DMS79 (cell line): Measurements from ENCODE around the gene EIF6.
"Not testable (repeated sequence)": the region's sequence is repeated elsewhere in the genome, so short reads cannot be mapped to it uniquely, and the experiment has no call there.

Experiments used
- DNase-seq: peaks from one replicate; lab custom pipeline; 2025; lab: John Stamatoyannopoulos, UW

Gene EIF6

DNA sequence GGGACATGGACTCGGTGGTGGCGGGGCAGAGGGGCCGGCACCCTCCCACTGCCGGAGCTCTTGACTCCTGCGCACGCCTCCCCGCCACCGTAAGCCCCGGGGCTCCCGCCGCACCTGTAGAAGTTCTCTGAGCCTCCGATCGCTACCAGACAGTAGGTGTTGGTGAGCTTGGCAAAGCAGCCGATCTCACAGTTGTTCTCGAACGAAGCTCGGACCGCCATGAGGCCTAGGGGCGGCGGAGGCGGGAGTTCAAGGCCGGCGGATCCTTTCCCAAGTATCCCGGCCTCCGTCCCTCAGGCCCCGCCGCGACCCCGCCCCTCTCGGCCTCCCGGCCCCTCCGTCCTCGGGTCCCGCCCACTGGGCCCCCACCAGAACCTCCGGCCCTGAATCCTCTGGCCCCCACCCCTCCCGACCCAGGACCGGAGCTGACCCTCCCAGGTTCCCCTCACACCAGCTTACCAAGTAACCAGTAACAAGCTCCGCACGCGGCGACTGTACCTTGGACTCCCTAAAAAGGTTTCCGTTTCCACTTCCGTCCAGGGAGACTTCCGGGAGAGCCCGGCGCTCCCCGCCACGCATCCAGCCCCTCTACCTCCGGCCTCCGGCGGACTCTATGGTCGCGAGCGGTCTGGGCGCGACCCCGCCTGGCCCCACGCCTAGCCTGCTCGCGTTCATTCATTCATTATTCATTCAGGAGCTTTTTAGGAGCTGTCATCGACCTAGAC, at the start of gene EIF6:
Gene EIF6 (minus strand): TSS at position 506 of the 725 bp plus-strand sequence. CDS start 285 bp downstream, at position 221.
- DNase-seq: peak; percentile 73

DNA sequence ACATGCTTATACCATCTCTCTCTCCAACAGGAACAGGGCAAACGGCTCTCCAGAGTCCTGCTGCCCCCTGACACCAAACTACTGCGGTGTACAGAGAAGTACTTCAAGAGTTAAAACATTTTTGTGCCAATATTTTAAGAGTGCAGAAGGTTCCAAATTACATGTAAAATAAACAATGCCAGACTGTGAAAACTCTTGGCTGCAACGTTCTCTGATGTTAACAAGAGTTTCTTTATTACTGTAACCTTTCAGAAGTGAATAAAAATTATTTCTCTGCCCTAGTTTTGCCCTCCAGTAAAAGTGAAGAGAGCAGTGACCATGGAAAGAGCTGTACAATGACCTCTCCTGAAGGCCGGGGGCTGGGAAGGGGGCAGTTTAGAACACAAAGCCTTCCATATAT, 49.0 kb upstream of the EIF6 start:
- no peak for DNase-seq

DNA sequence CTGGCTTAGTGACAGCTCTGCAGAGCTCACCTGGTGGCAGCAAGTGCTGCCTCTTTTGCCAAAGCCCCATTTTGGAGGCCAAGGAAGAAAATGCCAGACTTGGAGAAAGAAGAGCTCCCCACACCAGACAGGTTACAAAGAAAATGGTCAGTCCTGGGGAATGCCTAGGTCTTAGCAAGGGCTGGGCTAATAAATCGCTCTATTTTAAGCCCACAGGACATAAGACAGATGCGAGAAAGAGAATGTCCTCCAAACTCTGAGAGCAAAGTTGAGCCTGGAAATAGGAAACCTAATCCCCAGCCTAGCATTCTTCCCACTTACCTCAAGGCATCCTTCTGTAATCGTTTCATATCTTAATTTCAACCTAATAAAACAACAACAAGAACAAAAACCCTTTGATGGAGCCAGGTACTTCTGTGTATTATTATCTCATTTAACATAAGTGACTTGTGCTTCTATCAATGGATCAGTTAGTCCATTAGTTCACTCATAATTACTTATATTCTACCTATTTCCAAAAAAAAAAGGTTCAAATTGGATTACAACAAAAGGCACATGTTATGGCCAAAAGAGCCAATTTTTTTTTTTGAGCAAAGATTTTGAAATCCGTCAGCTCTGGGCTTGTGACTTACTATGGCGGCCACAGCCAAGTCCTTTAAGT, 48.1 kb upstream of the EIF6 start:
- no peak for DNase-seq

DNA sequence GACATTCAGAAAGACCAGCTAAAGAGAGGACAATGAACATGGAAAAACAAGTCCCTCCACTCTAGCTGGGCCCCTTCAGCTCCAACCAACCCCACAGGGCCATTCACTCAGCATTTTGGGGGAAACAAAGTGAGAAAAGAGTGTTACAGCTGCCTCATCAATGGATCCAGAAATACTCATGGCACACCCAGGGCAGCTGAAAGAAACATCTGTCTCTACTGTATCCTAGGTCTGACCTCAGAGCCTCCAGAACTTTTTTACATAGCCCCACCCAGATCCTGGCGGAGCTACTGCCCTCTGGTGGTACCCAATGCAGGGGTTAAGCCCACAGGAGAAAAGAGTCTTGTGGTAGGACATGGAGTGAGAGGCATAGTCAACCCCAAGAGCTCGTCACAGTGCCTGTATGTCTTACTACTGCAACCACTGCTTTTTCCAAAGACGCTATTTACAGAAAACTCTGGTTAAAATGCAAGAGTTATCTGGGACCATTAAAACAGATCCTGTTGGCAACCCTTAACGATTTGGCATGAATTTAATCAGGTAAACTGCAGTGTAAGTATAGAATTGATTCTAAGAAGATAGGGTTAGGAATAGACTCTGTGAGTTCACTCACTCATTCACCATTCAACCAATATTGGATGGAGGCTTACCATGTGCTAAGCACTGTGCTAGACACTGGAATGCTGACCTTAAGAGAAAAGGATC, 45.0 kb upstream of the EIF6 start:
- DNase-seq: no peak

DNA sequence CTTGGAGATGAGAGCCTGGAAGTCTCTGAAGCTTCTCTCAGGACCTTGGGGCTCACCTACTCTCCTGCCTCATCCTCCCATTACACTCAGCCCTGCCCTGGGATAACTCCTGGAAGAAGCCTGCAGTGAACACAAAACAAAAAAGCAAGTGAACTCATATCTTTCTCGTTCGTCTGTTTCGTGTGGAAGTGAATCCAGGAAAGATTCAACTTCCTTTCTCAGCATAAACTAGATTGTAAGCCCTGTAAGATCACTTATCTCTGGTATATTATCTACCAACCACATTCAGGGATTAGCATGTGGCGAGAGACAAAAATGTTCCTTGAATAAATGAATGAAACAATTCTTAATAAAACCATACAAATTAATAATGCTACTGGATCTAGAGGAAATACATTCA, 44.1 kb upstream of the EIF6 start:
- no peak for DNase-seq

DNA sequence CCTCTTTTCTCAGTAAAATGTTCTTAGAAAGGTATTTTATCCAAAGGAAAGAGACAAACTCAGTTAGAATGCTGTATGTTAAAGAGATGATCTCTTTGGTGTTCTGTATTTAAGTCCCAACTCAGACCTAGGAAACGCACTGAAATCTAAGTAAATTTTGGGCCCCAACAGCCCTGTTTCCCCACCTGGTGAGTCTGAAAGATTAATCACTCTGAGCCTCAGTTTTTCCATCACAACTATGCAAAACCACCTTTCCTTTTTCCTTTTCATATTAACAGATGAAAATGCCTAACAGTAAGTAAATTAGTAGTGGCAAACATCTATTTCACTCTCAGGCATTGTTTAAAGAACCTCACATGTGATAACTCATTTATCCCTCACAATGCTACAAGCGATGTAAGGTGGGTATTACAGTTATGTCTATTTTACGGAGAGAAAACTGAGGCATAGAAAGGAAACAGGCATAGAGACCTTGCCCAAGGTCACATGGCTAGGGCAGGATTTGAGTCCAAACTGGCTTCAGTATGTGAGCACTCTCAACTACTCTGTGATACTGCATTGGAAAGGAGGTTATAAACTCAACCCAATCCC, 43.6 kb upstream of the EIF6 start:
- DNase-seq: no peak

DNA sequence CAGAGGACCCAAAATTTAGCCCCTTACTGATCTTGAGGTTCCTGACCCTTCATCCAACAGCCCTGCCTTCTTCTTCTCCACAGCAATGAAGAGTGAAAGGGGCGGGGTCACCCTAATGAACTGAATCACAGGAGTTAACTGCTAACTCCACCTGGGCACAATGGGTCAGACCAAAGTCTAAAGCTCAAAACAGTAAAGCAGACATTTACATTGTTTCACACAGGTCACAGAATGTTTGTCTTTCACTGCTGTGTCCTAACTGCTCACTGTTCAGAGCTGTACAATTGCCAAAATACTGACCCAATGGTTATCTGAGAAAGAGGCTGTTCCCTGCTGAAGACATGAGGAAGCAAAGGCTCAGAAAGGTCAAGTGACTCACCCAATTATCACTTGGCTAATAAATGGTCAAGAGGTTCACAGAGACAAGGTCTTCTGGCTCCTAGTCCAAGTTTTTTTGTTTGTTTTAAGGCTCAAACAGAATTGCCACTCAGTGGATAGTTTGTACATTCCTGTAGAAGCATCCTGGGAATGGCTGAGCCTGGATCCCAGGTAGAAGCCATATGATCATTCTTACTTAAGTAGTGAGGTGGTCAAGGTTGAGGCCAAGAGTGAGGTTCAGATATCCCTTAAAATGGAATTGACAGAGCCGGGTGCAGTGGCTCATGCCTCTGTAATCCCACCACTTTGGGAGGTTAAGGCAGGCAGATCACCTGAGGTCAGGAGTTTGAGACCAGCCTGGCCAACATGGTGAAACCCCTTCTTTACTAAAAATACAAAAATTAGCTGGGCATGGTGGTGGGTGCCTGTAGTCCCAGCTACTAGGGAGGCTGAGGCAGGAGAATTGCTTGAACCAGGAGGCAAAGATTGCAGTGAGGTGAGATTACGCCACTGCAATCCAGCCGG, 42.8 kb upstream of the EIF6 start:
- no peak for DNase-seq

DNA sequence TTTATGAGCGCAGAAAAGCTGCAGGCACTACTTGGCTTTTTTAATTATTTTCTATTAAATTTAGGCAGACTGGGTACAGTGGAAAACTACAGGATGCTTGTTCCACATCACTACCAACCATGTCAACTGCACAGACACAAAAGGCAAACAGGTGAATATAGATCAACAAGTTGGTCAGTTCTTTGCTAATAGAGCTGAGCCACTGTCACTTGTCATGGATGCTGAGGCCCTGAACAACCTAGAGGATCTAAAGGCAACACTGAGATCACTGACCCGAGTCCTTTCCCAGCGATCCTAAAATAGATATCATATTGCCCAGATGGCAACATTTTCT, 42.1 kb upstream of the EIF6 start:
- DNase-seq: no peak

DNA sequence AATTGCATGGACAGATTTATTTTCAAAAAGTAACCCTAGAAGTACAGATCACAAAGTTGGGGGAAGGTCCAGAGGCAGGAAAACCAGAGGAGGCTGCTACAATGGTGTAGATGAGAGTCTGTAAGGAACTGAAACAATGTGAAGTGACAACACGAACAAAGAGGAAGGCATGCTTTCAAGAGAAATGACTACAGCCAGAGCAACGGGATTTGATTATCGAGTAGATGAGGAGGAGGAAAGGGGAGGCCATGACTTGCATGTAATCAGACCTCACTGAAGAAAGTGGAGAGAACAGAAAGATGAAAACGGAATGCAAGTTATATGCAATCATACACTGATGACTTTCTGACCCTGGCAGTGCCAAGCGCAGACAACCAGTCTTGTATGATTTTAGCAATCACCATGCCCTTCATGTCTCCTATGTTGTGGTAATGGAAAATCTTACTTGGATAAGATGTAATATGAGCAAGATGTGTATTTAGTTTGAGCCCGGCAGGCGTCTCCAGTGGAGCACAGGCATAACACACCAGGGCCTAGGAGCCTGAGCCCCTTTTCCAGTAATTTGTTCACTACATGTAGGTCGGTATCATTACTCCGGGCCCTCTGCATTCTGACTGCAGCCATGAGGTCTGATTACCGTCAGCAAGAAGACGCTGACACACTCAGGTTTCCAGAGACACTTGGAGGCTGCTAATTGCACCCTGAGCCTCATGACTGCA, 41.6 kb upstream of the EIF6 start:
- no peak for DNase-seq

DNA sequence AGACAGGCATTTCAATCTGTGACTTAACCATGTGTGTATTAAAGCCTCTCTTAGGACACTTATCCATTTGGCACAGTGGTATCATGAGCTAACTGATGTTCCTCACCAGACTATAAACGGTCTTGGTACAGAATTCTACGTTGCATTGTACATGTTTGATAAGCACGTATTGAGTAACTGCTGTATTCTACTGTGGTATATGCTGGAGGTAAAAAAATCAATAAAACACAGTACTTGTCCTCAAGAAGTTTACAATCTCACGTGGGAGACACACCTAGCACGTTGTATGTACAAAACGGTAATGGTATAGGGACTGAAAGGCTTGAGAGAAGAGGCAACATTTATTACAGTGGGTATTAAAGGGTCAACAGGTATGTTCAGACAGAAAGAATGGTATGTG, 40.8 kb upstream of the EIF6 start:
- no peak for DNase-seq

DNA sequence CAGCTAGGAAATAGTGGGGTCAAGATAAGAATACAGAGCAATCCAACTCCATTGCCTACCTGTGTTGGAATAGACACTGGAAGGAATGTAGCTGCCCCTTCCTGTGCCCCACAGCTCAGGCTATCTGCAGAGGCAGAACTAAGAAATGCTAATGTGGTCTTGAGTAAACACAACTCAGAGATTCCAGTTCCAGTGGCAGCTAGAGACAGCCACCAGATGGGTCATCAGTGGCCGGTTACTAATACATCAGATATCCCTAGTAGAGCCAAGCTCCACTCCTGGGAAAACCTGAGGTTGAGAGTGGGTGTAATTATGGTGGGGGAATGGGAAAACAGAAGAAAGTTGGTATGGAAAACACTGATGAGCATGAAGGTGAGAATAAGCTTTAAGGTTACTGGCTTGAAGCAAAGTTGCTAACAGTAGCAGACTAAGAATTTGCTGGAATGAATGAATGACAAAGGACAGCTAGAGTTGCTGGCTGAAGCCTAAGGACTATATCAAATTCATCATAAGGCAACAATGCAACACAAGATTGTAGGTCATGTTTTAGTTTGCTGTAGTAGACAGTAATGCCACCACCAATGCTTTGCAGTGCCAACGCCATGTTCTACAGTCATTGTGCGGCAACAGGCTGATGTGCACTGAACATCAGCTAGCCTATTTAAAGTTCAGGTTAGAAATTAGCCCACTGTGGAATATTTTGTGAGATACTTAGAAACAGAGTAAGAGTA, 36.0 kb upstream of the EIF6 start:
- DNase-seq: no peak

DNA sequence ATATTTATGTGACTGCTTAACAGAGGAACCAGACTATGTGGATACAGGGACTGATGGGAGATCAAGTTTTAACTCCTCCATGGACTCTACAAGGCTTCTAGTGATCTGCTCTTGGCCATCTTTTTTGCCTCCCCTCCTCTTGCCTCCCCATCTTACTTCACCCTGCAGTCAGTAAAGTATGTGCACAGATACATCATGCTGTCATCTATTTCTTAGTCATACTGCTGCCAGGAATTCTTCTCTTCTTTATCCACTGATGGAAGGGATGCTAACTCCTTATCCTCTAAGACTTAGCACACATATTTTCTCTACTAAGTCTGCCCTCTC, 35.3 kb upstream of the EIF6 start:
- DNase-seq: no peak

DNA sequence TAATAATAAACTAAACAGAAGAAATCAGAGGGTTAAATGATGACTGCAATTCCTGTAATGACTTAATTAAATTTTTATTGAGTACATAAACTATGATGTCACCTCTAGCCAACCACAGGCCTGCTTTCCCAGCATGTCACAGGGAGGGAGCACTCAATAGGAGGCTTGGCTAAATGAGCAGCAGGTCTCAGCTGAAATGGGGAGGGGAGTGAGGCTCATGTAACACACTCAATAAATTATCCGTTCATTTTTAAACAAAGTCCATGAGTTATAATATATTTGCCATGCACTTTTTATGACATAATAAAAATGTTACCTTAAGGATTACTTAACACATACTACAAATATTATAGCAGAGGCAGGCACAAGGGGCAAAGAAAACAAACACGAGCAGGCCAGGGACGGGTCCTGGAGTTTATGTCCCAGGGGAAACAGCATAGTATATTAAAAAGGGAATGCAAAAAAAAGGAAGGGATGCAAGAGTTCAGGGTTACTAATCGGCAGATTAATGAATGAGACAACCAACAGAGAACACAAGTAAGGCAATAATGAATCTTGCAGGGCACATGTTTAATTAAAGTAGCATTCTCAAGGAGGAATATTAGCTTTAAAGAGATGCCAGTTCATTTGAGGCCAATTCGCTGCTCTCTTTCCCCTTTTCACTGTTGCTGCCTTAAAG, 34.8 kb upstream of the EIF6 start:
- DNase-seq: no peak

DNA sequence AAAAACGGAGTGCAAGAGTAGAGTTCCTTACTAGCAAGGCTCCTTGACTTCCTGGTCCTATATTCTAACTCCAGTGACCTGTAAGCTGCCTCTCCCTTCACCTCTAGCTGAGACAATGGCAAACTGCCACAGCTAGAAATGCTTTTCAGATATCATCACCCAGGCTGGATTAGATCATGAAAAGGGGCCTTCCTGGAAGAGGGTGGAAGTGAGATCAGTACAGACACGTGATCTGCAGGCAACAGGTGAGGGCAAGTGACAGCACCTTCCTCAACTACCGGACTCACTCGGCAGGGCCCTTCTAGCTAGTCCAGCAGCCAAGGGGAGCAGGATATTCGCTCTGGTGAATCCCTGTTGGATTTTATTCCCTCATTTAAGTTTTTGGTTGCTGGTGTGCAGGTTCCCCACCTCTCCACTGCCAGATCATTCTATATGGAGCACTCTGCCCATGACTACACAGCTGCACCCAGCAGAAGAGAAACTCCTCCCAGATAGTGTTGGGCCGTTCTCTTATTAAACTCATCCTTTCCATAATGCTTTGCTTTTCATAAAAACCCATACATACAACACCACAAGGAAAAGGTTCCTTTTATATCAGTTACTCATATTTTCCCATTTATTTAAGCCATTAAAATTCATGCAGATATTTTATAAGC, 34.1 kb upstream of the EIF6 start:
- DNase-seq: no peak

DNA sequence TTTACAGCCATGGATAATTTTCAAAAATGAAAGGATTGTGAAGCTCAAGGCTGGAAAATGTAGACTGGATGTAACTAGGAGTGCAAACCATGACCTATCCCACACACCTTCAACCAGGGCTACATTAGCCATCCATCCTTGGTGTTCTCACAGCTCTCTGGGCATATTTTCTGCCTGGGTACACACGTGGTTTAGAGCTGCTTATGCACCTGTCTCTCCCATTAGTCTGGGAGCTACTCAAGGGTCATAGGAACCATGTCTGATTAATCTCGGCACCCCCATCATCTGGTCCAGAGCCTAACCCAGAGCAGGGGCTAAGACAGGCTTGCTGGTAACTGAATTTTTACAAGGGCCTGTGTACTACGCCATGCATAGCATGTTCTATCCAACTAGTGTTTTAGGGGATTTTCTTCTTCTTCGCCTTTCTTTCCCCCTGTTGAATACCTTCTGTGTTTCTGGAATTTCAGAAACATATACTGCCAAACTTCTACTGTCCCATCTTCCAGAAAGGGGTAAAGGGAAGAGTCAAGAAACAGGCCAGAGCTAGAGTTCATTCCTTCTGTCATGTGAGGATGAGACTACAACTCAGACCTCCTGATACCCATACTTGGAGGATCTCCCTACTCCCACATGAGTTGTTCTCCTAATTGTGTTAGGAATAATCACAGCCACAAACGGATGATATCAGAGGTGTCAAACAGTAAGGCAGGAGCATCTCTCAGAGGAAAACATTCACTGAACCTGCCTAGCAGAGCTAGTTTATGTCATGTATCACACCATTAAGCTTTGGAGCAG, 33.0 kb upstream of the EIF6 start:
- no peak for DNase-seq

DNA sequence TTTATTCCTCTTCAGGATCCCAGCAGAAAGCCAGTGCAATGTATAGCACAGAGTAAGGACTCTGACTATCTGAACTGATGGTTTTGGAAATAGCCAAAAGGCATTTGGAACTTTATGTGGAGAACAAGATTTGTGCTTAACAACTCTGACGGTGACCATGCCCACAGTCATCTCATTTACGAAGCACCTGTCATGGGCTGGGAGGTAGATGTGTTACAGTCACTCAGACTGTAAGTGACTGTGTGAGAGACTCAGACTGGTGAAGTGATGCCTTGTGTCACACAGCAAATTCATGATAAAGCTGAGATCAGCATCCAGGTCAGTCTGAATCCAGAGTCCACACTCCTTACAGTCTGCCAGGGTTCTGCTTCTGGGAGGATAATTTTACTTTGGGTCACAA, 31.5 kb upstream of the EIF6 start:
- DNase-seq: no peak

DNA sequence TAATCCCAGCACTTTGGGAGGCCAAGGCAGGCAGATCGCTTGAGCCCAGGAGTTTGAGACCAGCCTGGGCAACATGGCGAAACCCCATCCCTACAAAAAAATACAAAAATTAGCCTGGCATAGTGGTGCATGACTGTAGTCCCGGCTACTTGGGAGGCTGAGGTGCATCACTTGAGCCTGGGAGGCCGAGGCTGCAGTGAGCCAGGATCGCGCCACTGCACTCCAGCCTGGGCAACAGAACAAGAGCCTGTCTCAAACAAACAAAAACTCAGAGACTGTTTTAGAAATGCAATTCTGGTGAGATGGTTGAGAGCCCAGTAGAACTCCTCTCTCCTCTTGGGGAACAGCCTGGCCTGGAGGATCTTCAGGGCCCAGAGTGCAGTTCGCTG, 31.1 kb upstream of the EIF6 start:
- not testable (repeated sequence) for DNase-seq

DNA sequence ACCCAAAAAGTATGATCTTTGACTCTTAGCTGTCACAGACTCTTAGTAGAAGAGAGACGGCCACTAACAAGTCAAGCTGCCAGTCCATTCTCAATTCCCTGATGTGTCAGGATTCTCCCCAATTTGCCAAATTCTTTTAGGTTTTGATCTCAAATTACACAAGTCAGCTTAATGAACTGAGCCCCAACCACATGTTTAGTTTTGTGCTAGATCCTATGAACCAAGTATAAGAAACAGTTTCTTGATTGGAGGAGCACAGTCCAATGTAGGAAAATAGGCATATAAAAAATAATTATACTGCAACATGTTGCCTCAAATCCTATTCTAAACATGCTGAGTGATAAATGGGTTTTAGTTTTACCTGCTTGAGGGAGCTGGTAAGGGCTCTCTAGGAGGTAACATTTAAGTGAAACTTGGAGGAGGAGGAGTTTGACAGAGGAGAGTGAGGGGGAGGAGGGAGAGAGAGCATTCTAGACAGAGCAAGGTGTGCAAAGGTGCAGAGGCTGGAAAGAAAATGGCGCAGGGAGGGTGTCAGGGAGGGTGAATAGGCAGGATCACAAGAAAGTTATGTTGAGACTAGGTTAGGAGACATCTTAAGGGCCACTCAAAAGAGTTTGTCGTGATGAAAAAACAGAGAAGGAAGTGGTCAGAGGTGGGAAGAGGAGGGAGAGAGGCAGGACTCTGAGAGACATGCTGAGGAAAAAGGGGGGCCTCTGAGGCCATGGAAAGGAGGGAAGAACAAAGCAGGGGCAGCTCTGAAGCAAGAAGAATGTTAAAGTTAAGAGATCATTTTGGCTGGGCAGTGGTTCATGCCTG, 30.5 kb upstream of the EIF6 start:
- no peak for DNase-seq
